Adrenal gland (tissue), 5 donors: ENCODE results near the gene PSMD3.

Experiments
- POLR2A ChIP-seq, 2 donors: fragments of 450-650 bp; IDR thresholded peaks; one replicate each; pipeline ENCODE4 v1.6.1; 2017; ENCODE audit warnings: antibody characterized with exemption in 2 of 2, mild to moderate bottlenecking in 2 of 2, moderate library complexity in 1 of 2
- TF ChIP-seq, protein P1 (sequence below), 6 experiments: fragments of 450-650 bp in 4 of 6; fragments of 200-600 bp in 2 of 6; sonication (generic) in 1 of 6; IDR thresholded peaks; 1 replicate in 5 of 6; 2 replicates in 1 of 6; pipeline versions ENCODE4 v1.5.1 to v1.8.0; 2016 to 2021; ENCODE audit warnings: antibody characterized with exemption in 6 of 6, mild to moderate bottlenecking in 2 of 6, moderate library complexity in 1 of 6
- donor health status: DM: no; HTN: no; CAD: no.

DNA sequence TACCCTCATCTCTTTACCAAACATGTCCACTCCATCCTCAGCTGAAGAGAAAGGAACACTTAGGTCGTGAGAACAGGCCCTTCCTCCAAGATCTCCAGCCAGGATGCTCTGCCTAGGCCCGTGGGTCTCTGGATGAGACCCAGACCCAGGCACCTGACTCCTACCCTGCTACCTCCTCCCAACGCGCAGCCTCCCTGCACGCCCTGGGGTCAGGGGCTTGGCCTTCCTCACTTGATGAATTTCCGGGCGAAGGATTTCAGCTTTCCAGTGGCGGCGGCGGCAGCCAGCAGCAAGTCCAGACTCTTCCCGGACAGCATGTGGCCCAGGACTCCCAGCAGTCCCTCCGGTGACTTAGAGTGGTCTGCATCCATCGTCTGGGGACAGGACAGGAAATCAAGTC, 48.0 kb downstream of the PSMD3 start:
- no peak for TF ChIP-seq POLR2A (IDR thresholded peaks at IDR 0.05)
- TF ChIP-seq, protein P1, sequence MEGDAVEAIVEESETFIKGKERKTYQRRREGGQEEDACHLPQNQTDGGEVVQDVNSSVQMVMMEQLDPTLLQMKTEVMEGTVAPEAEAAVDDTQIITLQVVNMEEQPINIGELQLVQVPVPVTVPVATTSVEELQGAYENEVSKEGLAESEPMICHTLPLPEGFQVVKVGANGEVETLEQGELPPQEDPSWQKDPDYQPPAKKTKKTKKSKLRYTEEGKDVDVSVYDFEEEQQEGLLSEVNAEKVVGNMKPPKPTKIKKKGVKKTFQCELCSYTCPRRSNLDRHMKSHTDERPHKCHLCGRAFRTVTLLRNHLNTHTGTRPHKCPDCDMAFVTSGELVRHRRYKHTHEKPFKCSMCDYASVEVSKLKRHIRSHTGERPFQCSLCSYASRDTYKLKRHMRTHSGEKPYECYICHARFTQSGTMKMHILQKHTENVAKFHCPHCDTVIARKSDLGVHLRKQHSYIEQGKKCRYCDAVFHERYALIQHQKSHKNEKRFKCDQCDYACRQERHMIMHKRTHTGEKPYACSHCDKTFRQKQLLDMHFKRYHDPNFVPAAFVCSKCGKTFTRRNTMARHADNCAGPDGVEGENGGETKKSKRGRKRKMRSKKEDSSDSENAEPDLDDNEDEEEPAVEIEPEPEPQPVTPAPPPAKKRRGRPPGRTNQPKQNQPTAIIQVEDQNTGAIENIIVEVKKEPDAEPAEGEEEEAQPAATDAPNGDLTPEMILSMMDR (IDR thresholded peaks at IDR 0.05), result no peak
